ENCODE data around the gene NPLOC4. TPM values are rescaled to one million over a fixed set of nuclear protein-coding genes. Genes with fewer than 3 reads are reported as not detected.

Gene NPLOC4
- total RNA-seq, 1 experiment from 2014 or later, result 208 TPM

DNA sequence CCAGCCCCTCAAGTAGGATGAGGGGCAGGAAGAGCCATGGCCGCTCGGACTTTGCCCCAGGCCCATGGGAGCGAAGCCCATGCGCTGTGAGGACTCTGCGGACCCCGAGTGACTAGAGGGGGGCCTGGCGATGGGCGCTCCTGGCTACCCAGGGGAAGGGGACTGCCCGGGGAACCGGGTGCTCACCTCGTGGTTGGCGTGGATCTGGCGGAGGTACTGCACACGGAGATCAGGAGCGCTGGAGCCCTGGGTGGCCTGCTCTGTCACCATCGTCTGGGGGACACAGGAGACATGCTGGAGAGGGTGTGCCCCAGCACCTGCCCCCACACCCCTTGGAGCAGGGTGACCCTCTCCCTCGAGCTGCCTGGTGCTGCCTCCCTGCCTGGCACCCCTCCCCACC lies 95.8 kb downstream of the NPLOC4 start:
- Histone ChIP-seq H3K9me3 (ENCODE audit: insufficient read depth, low read depth) (no peaks in the 10 kb centered on the region), H3K4me2 (no peak overlapping the region), H3K4me1 (replicated peaks; ENCODE audit: insufficient read depth) (no peaks in the 10 kb centered on the region), H3K27me3 (ENCODE audit: insufficient read depth, low read depth) (no peaks in the 10 kb centered on the region), H2AFZ (no peak overlapping the region), H4K20me1 (ENCODE audit: insufficient read depth) (no peaks in the 10 kb centered on the region), H3K4me3 (no peak overlapping the region), H3K36me3 (ENCODE audit: low read depth) (no peaks in the 10 kb centered on the region), H3K79me2 (ENCODE audit: low read depth) (no peaks in the 10 kb centered on the region), H3K9me2 (ENCODE audit: insufficient read depth) (no peaks in the 10 kb centered on the region), H3F3A (ENCODE audit: insufficient read depth, low read depth) (no peaks in the 10 kb centered on the region), H3K27ac (no peak overlapping the region)
- CTCF ChIA-PET, result no interaction called here
- POLR2A ChIA-PET (ENCODE audit: unreplicated experiment), result no interaction called here
- intact Hi-C loops (cut with micrococcal nuclease; ENCODE audit: unreplicated experiment), result no loop called here
- TF ChIP-seq EZH2 (IDR thresholded peaks at IDR 0.05; ENCODE audit: low read depth), result no peak
- TF ChIP-seq, protein P1, sequence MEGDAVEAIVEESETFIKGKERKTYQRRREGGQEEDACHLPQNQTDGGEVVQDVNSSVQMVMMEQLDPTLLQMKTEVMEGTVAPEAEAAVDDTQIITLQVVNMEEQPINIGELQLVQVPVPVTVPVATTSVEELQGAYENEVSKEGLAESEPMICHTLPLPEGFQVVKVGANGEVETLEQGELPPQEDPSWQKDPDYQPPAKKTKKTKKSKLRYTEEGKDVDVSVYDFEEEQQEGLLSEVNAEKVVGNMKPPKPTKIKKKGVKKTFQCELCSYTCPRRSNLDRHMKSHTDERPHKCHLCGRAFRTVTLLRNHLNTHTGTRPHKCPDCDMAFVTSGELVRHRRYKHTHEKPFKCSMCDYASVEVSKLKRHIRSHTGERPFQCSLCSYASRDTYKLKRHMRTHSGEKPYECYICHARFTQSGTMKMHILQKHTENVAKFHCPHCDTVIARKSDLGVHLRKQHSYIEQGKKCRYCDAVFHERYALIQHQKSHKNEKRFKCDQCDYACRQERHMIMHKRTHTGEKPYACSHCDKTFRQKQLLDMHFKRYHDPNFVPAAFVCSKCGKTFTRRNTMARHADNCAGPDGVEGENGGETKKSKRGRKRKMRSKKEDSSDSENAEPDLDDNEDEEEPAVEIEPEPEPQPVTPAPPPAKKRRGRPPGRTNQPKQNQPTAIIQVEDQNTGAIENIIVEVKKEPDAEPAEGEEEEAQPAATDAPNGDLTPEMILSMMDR (conservative IDR thresholded peaks at IDR 0.05), result no peak
- no TSS peak for BruUV-seq (replicated peaks)
- DNase-seq, result no peak

DNA sequence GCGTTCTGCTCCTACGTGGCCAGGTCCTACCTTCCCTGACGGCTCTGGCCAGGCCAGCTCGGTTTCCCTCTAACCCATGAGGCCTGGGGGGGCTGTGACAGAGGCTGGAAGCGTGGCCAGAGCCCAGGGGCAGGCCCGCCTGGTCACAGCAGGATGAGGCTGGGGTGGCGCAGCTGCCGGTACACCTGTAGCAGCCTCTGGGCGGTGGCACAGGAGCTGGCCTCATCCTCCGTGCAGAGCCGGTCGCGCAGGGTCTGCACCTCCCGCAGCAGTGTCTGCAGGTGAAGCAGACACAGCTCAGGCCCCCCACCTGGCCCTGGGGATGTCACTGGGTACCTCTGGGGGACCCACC lies 96.3 kb downstream of the NPLOC4 start:
- H3K9me3 ChIP-seq (ENCODE audit: insufficient read depth, low read depth), result no peaks in the 10 kb centered on the region
- BruUV-seq (replicated peaks), result no TSS peak
- H3K4me2 ChIP-seq, result no peak overlapping the region
- POLR2A ChIA-PET (ENCODE audit: unreplicated experiment), result no interaction called here
- DNase-seq, result no peak
- no peaks in the 10 kb centered on the region for H3K27me3 ChIP-seq (ENCODE audit: insufficient read depth, low read depth)
- H3K36me3 ChIP-seq (ENCODE audit: low read depth), result no peaks in the 10 kb centered on the region
- H2AFZ ChIP-seq, result no peak overlapping the region
- H3K9me2 ChIP-seq (ENCODE audit: insufficient read depth), result no peaks in the 10 kb centered on the region
- TF ChIP-seq, protein P1 (conservative IDR thresholded peaks at IDR 0.05), result no peak
- TF ChIP-seq EZH2 (IDR thresholded peaks at IDR 0.05; ENCODE audit: low read depth), result no peak
- no peaks in the 10 kb centered on the region for H3F3A ChIP-seq (ENCODE audit: insufficient read depth, low read depth)
- no peaks in the 10 kb centered on the region for H3K79me2 ChIP-seq (ENCODE audit: low read depth)
- no peaks in the 10 kb centered on the region for H3K4me1 ChIP-seq (replicated peaks; ENCODE audit: insufficient read depth)
- no peak overlapping the region for H3K27ac ChIP-seq
- intact Hi-C loops (cut with micrococcal nuclease; ENCODE audit: unreplicated experiment), result no loop called here
- no peaks in the 10 kb centered on the region for H4K20me1 ChIP-seq (ENCODE audit: insufficient read depth)
- CTCF ChIA-PET, result no interaction called here
- no peak overlapping the region for H3K4me3 ChIP-seq

DNA sequence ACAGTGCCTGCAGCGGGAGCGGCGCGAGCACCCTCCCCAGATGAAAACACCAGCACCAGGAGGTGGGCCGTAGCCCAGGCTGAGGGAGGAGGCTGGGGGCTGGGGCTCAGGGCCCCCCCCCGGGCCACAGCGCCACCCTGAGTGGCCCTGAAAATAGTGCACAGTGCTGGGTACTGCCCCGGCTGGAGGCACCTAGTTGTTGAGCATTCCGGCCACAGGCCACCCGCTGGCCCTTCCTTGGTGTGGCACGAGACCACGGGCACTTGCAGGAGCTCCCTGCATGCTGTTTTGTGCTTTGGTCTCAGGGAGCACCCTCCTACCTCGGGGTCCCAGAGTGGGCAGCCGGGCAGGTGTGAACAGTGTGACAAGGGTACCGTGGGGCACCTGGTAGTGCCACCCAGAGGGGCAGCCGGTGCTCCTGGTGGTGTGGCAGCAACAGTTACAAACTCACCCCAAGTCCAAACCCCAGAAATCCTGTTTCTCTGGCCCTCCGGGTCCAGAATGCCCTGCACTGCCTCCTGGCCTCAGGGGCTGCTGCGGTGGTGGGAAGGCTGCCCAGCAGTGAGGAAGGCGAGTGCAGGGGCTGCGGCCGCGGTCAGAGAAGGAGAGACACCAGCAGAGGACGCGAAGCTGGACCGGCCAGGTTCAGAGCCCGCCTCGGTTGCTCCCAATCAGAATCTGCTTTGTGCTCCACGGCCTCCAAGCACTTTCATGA lies 96.8 kb downstream of the NPLOC4 start:
- POLR2A ChIA-PET (ENCODE audit: unreplicated experiment), result no interaction called here
- BruUV-seq (replicated peaks), result no TSS peak

More for the DNA sequence above, 96.8 kb downstream of the NPLOC4 start:
- intact Hi-C loops (cut with micrococcal nuclease; ENCODE audit: unreplicated experiment), result no loop called here
- no peak overlapping the region for H3K4me3 ChIP-seq
- no peak for TF ChIP-seq EZH2 (IDR thresholded peaks at IDR 0.05; ENCODE audit: low read depth)
- TF ChIP-seq, protein P1 (conservative IDR thresholded peaks at IDR 0.05), result no peak
- no peaks in the 10 kb centered on the region for H4K20me1 ChIP-seq (ENCODE audit: insufficient read depth)
- DNase-seq, result no peak
- CTCF ChIA-PET, result no interaction called here
- no peak overlapping the region for H3K4me2 ChIP-seq
- H3F3A ChIP-seq (ENCODE audit: insufficient read depth, low read depth), result no peaks in the 10 kb centered on the region
- H3K27me3 ChIP-seq (ENCODE audit: insufficient read depth, low read depth), result no peaks in the 10 kb centered on the region
- H3K36me3 ChIP-seq (ENCODE audit: low read depth), result no peaks in the 10 kb centered on the region
- no peaks in the 10 kb centered on the region for H3K9me3 ChIP-seq (ENCODE audit: insufficient read depth, low read depth)
- H3K79me2 ChIP-seq (ENCODE audit: low read depth), result no peaks in the 10 kb centered on the region
- no peaks in the 10 kb centered on the region for H3K9me2 ChIP-seq (ENCODE audit: insufficient read depth)
- H3K27ac ChIP-seq, result no peak overlapping the region
- no peak overlapping the region for H2AFZ ChIP-seq
- no peaks in the 10 kb centered on the region for H3K4me1 ChIP-seq (replicated peaks; ENCODE audit: insufficient read depth)
